SJSA1 (cell line): Measurements from ENCODE around the gene SHISA2. TPM values are rescaled to one million over a fixed set of nuclear protein-coding genes. Genes with fewer than 3 reads are reported as not detected.

Experiments
- DNase-seq, 2 experiments: peaks; one replicate each; pipeline ENCODE4 v3.0.0-alpha.2; 2015 to 2020; ENCODE audit warnings: low spot score in 2 of 2, low read depth in 1 of 2
- H3K27ac ChIP-seq: fragments of 250-450 bp; sonication (Bioruptor Pico); 2 replicates; pipeline ENCODE4 v1.5.1; 2020; ENCODE audit warnings: mild to moderate bottlenecking, moderate library complexity
- H3K27me3 ChIP-seq: fragments of 250-450 bp; sonication (Bioruptor Pico); replicated peaks from 2 replicates; pipeline ENCODE4 v1.5.1; 2020; ENCODE audit warnings: mild to moderate bottlenecking, moderate library complexity
- H3K36me3 ChIP-seq: fragments of 250-450 bp; sonication (Bioruptor Pico); 2 replicates; pipeline ENCODE4 v1.5.1; 2020; ENCODE audit warnings: mild to moderate bottlenecking
- H3K4me1 ChIP-seq: fragments of 250-450 bp; sonication (Bioruptor Pico); replicated peaks from 2 replicates; pipeline ENCODE4 v1.6.1; 2021; ENCODE audit warnings: mild to moderate bottlenecking
- H3K4me3 ChIP-seq: fragments of 250-450 bp; sonication (Bioruptor Pico); 2 replicates; pipeline ENCODE4 v1.5.1; 2020; ENCODE audit warnings: mild to moderate bottlenecking
- H3K9me3 ChIP-seq: fragments of 250-450 bp; sonication (Bioruptor Pico); replicated peaks from 2 replicates; pipeline ENCODE4 v1.5.1; 2020; ENCODE audit warnings: mild to moderate bottlenecking
- total RNA-seq: library from RNA; depleted of rRNA; stranded (reverse); fragments of >200 nt; shearing (Covaris generic); gene quantifications from 2 replicates; pipeline ENCODE4 v1.2.3, GENCODE V29; 2014

SHISA2 gene
- total RNA-seq, 1 experiment from 2014 or later: 2.6 TPM

DNA sequence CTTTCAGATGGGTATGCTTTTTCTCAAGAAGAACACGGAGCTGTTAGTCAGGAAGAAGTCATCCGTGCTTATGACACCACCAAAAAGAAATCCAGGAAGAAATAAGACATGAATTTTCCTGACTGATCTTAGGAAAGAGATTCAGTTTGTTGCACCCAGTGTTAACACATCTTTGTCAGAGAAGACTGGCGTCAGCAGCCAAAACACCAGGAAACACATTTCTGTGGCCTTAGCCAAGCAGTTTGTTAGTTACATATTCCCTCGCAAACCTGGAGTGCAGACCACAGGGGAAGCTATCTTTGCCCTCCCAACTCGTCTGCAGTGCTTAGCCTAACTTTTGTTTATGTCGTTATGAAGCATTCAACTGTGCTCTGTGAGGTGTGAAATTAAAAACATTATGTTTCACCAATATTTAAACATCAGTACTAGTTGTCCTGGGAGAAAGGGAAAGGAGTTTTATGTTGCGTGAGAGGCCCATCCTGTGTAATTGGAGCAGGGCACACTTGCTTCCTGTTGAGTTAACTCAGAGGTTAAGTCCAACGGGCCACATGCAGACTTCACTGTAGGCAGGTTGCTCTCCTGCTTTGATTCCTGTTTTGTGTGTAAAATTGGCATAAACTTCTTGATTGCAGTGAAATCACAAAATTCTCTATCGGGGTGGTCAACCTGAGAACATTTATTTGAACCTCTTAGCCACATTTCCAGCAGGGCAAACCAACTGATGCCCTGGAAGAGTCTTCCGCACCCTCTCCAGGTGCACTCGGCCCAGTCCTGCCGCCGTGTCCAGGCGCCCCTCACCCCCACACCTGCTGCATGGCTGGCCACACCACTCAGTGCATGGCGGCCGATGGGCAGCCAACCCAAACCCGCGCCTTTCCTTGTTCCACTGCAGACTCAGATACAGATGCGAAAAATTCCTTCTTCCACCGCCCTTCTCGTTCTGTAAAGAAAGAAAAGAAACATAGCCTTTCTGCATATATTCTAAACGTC lies 31.6 kb downstream of the SHISA2 start:
- H3K9me3 ChIP-seq: no peaks in the 10 kb centered on the region
- peak overlapping the region; percentile 87 for H3K27ac ChIP-seq
- H3K27me3 ChIP-seq: no peaks in the 10 kb centered on the region
- DNase-seq: peak; percentile 64 to 80
- H3K36me3 ChIP-seq: no peaks in the 10 kb centered on the region
- peaks cover 50% of the 10 kb centered on the region for H3K4me1 ChIP-seq
- H3K4me3 ChIP-seq: no peak overlapping the region

DNA sequence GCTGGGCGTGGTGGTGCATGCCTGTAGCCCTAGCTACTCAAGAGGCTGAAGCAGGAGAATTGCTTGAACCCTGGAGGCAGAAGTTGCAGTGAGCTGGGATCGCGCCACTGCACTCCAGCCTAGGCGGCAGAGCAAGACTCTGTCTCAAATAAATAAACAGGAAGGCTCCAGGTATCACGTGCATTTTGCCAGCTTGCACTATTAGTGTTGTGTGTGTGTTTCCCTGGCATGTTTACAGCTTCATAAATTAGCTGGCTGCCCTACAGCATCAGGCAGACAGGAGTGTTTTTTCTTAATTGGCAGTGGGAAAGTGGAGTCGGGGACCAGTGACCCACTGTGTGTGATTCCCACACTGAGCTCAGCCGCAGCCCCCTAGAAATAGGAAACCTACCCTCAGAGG lies 32.6 kb downstream of the SHISA2 start:
- Histone ChIP-seq H3K4me3 (no peak overlapping the region), H3K9me3 (no peaks in the 10 kb centered on the region), H3K36me3 (no peaks in the 10 kb centered on the region), H3K27me3 (no peaks in the 10 kb centered on the region), H3K4me1 (peaks cover 50% of the 10 kb centered on the region), H3K27ac (peak overlapping the region; percentile 87)
- DNase-seq: no peak

DNA sequence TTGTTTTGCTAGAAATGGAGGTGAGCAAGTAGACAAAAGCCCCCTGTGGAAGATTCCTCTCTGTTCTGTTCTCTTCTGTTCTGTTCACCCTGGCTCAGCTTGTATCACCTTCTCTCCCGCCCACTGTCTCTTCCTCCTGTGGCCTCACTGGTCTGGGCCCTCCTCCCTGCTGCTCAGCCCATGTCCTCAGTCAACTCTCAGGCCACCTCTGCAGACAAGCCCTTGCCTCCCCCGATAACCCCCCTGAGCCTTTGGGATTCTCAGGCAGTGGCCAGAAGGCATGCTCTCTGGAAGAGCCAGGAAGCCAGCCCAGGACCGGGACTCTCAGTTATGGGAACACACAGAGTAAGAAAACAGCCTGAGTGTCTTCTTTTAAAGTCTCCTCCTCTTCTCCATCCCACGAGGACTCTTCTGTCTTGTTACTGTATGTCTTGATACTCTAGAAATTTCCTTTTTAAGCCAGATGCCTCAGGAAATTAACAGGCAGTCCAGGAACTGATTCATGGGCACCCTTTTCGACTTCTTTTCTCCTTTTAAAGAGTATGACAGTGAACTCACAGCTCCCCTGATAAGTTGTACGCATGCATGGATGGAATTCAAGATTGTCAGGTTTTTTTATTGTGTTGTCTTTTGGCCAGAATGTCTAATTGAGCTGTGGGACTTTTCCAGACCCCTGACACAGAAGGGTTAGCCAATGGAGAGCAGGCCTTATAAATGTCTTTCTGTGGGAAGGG lies 33.7 kb downstream of the SHISA2 start:
- H3K36me3 ChIP-seq: no peaks in the 10 kb centered on the region
- no peak overlapping the region for H3K4me3 ChIP-seq
- no peak overlapping the region for H3K27ac ChIP-seq
- H3K27me3 ChIP-seq: no peaks in the 10 kb centered on the region
- no peak for DNase-seq
- no peaks in the 10 kb centered on the region for H3K9me3 ChIP-seq
- peaks cover 50% of the 10 kb centered on the region for H3K4me1 ChIP-seq

DNA sequence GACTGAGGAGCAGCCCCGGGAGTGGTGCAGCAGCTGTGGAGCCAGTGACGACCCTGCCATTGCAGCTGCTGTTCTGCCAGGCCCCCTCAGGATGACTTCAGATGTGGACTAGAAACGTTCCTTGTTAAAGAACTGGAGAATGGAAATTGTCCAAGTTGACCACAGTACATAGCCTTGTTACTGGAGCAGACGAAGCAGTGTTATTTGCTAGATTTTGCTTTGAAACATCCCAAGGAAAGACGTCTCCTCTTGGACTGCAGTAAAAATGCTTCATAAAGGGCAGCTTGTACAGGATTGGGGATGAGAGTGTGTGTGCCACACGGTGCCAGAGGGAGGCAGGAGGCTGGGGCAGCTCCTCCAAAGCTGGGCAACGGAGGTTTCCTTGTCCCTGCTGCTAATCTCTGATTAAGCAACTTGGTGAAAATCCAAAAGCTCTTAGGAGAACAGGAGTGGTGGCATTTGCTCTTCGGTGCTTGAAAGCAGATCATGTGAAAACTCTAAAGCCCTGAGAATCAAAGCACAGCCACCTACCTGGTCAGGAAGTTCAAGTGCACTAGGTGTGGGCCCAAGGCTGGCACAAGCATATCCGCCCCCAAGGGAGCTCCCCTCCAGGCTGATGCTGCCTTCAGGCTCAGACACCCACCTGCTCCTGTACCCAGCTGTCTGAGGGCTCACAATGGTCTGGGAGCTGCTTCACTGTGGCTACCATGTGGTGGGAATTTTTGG lies 34.5 kb downstream of the SHISA2 start:
- DNase-seq: no peak
- H3K9me3 ChIP-seq: no peaks in the 10 kb centered on the region
- H3K27ac ChIP-seq: no peak overlapping the region
- H3K36me3 ChIP-seq: no peaks in the 10 kb centered on the region
- peaks cover 42% of the 10 kb centered on the region for H3K4me1 ChIP-seq
- no peak overlapping the region for H3K4me3 ChIP-seq
- no peaks in the 10 kb centered on the region for H3K27me3 ChIP-seq

DNA sequence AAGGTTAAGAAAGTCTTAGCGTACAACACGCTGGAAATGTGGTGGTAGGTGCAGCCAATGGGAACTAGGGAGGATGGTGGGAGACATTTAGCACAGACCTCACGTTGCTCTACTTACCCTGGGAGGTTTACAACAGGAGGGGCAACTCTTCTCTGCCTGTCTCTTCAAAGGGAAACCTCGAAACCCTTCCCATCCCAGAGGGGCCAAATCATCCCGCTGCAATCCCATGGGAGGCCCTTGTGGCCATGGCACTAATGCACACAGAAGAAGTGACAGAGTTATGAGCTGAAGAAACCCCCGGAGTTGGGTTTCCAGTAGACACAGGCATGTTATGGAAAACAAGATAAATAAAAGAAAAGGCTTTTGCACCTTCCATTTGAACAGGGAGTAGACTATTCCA lies 35.6 kb downstream of the SHISA2 start:
- no peak for DNase-seq
- Histone ChIP-seq H3K4me1 (peaks cover 30% of the 10 kb centered on the region), H3K27me3 (no peaks in the 10 kb centered on the region), H3K36me3 (no peaks in the 10 kb centered on the region), H3K27ac (no peak overlapping the region), H3K9me3 (no peaks in the 10 kb centered on the region), H3K4me3 (no peak overlapping the region)

DNA sequence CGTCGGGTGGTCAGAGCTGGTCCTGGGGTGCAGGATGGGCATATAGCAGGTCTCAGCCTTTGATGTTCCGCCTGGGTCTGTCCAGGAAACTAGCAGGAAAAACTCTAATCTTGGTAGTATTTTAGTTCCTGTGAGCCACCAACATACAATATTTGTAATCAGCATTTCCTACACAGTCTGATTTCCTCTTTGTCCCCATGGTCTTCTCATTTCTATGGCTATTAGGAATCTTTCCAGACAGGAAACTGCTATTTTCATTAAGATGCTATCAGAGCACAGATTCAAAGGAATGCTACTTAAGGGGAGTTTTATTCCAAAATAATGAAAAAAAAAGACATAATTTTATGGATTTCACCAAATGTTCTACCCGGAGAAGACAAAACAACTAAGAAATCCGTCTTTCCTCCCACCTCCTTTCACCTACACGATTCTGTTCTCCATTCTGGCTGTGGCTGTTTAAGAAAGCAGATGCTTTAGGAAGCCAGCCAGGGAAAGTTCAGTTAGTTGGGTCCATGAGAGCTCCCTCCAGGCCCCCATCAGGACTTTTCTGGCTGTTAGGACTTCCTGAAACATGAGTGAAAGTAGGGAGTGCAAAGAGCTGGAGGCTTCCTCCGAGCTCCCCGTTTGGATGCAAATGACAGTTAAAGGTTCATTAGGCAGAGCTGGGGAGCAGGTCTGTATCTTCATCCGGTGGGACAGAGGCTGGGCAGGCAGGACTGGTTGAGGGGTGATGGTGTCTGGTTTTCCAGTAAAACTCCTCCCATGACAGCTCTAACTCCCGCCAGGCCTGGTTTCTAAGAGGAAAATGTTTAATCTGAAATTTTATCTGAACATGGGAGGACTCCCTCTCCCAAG lies 36.3 kb downstream of the SHISA2 start:
- Histone ChIP-seq H3K36me3 (no peaks in the 10 kb centered on the region), H3K27ac (no peak overlapping the region), H3K4me3 (no peak overlapping the region), H3K9me3 (no peaks in the 10 kb centered on the region), H3K4me1 (peaks cover 24% of the 10 kb centered on the region), H3K27me3 (no peaks in the 10 kb centered on the region)
- no peak for DNase-seq

DNA sequence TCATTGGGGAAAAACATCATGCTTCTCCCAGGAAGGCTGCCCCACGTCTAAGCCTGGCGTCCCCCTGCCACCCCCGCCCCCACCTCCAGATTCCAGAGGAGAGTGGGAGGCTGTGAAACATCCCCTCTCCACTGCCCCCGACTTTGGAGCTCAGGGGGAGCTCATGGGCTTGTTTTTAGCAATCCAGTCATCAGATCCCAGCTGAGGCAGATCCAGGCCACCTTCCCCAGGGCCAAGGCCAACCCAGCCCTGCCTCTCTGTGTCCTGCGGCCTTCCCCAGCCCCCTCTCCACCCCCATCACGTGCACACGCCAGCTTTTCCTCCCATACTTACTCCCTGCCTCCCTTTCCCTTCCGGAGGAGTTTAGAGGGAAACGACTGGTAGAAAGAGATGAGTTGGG lies 38.8 kb downstream of the SHISA2 start:
- Histone ChIP-seq H3K27ac (no peak overlapping the region), H3K9me3 (no peaks in the 10 kb centered on the region), H3K36me3 (no peaks in the 10 kb centered on the region), H3K4me1 (peaks cover 1% of the 10 kb centered on the region), H3K4me3 (no peak overlapping the region), H3K27me3 (no peaks in the 10 kb centered on the region)
- no peak for DNase-seq

DNA sequence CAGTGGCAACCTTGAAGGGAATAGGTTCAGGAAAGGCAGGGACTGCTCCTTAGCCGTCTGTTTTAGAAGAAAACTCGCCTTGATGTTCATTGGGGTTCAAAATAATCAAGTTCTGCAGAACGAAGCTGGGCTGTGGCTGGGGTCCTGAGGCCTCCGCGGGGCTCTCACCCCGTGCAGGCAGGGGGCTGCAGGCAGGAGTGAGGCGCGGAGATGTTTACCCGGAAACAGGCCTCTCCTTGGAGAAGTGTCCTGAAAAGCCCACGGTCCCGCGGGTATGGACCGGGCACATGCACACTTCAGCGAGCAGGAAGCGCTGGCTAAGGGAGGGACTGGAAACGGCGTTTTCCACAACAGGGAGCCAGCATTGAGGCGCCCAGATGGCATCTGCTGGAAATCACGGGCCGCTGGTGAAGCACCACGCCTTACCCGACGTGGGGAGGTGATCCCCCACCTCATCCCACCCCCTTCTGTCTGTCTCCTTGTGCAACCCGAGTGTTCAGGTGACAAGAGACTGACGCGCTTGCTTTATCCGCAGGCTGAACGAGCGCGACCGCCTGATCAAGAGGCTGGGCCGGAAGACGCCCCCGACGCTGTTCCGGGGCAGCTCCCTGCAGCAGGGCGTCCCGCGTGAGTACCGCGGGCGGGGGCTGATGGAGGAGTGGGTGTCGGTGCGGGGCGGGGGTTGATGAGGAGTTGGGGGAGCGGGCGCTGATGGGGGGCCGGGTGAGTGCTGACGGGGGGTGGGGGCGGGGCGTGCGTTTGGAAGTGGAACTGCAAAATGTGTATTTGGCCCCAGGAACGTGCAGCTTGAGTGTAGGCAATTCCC lies 39.6 kb downstream of the SHISA2 start:
- H3K4me1 ChIP-seq: no peaks in the 10 kb centered on the region
- no peak overlapping the region for H3K27ac ChIP-seq
- no peaks in the 10 kb centered on the region for H3K36me3 ChIP-seq
- no peaks in the 10 kb centered on the region for H3K27me3 ChIP-seq
- no peak for DNase-seq
- H3K9me3 ChIP-seq: no peaks in the 10 kb centered on the region
- H3K4me3 ChIP-seq: no peak overlapping the region

DNA sequence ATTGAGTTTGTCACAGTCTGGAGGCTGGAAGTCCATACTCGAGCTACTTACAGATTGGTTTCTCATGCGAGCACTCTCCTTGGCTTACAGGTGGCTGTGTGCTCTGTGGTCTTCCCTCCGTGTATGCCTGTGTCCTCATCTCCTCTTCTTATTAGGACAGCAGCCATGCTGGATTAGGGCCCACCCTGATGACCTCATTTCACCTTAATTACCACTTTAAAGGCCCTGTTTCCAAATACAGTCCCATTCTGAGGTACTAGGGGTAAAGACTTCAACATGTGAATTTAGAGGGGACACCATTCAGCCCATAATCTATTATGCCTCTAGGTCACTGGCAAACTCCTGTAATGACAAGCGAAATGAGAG lies 40.6 kb downstream of the SHISA2 start:
- Histone ChIP-seq H3K27ac (no peak overlapping the region), H3K4me3 (no peak overlapping the region), H3K9me3 (no peaks in the 10 kb centered on the region), H3K4me1 (no peaks in the 10 kb centered on the region), H3K36me3 (no peaks in the 10 kb centered on the region), H3K27me3 (no peaks in the 10 kb centered on the region)
- DNase-seq: no peak

DNA sequence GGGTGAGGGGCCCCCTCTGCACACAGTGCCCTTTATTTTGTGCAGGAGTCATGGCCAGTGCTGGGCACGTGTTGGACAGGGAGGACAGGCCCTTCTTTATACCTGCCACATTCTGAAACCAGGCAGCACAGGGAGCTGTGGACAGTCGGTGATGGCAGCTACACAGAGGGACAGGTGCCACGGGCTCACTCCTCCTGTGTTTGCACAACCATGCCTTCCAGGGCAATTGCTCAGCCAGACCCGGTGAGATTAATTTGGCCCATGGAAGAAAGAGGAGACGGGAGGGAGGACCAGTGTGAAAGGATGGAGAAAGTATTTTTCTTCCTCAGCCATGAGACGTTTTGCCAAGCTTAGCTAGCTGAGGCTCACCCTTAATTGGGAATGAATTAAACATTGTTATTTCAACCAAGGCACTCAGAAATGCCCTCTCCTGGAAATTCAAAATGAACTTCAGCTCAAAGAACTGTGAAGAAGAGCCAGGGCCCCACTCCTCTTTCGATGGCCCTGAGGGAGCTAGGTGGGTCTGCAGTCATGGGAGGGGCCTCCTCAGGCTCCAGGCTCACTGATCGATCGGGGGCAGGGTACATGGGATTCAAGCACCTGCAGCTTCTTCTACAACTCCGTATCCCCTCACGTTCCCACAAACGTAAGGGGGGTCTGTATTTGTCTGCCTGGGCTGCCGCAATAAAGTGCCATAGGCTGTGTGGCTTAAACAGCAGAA lies 41.2 kb downstream of the SHISA2 start:
- no peak for DNase-seq
- Histone ChIP-seq H3K27ac (no peak overlapping the region), H3K36me3 (no peaks in the 10 kb centered on the region), H3K4me1 (no peaks in the 10 kb centered on the region), H3K27me3 (no peaks in the 10 kb centered on the region), H3K4me3 (no peak overlapping the region), H3K9me3 (no peaks in the 10 kb centered on the region)

DNA sequence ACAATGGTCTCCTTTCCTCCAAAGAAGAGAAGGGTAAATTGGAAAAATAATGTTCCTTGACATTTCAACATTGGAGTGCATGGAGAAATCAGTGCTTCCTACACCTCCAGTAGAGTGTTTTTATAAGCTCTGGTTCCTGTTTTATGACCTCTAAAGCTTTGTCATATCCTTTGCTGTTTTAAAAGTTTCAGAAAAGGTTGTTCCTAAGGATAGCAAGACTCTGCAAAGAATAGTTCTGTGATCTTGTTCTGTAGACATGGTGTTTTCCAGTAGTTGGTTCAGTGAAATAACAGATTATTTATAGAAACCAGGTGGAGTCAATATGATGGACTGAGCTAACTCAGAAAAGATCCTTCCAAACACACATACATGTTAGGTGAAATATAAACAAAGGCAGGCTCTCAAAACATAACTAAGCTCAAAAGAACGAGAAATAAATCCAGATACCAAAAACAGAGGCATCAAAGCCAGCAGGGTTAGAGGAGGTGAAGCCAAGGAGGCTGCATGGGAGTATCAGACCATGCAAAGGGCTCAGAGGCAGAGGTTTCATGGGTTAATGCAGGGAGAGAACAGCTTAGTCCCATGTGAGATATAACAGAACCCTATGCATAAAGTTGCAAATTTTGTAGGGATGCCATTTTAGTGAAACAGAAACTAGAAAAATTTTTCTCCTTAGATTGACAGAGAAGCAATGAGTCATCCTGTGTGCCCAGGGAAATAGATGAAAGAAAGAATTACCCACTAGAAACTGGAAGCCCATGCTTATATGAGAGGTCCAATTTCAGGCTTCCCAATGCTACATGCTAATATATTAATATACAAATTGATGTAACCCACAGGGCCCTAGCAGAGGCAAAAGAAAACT lies 44.3 kb downstream of the SHISA2 start:
- DNase-seq: no peak
- H3K4me1 ChIP-seq: no peaks in the 10 kb centered on the region
- no peak overlapping the region for H3K27ac ChIP-seq
- H3K9me3 ChIP-seq: no peaks in the 10 kb centered on the region
- H3K27me3 ChIP-seq: no peaks in the 10 kb centered on the region
- H3K4me3 ChIP-seq: no peak overlapping the region
- H3K36me3 ChIP-seq: no peaks in the 10 kb centered on the region
